ENCODE data around the gene NF1.

GRCh38 chr17:31394544-31394943 is 299.8 kb downstream of the NF1 start:
- TF ChIP-seq ZNF362 (tag by site-specific recombination; IDR thresholded peaks at IDR 0.05) (no peak), TRIM28 (IDR thresholded peaks at IDR 0.05; ENCODE audit: borderline replicate concordance, low read length) (no peak)

All from HEK293 (cell line).